GM12873 (cell line): ENCODE data around the gene MRPL55.

Experiments
- CTCF ChIP-seq: IDR thresholded peaks from 2 replicates; pipeline ENCODE4 v1.5.1; 2012; ENCODE audit warnings: low read depth, mild to moderate bottlenecking, moderate library complexity, low read length, control low read depth; ENCODE audit not compliant: insufficient read depth; ENCODE audit errors: missing control alignments

Gene MRPL55

GRCh38 chr1:228101994-228102790, 6.9 kb downstream of the MRPL55 start:
- peak; percentile 40 for TF ChIP-seq CTCF

- no peak for TF ChIP-seq CTCF
Measured at GRCh38 chr1:228101614-228101993, 7.5 kb downstream of the MRPL55 start.

GRCh38 chr1:228100822-228101613, 8.1 kb downstream of the MRPL55 start:
- no peak for TF ChIP-seq CTCF

GRCh38 chr1:228099331-228099732, 9.8 kb downstream of the MRPL55 start:
- TF ChIP-seq CTCF: no peak

- no peak for TF ChIP-seq CTCF
Measured at GRCh38 chr1:228098323-228098931, 10.7 kb downstream of the MRPL55 start.

GRCh38 chr1:228097333-228098081, 11.6 kb downstream of the MRPL55 start:
- TF ChIP-seq CTCF: no peak
